WTC11 (cell line): ENCODE results near the gene UCHL3. TPM values are rescaled to one million over a fixed set of nuclear protein-coding genes. Genes with fewer than 3 reads are reported as not detected.

Source experiments
- ATAC-seq: fragments of 200-7000 bp; cut with Tn5 transposase; 2 replicates; pipeline ENCODE4 v1.10.0; 2021; ENCODE audit warnings: mild to moderate bottlenecking, moderate library complexity
- CTCF ChIA-PET: fragments of 300-600 bp; sonication (Branson Sonifier 250); formaldehyde crosslinking; loops from one replicate; lab custom pipeline; 2021; ENCODE audit warnings: antibody characterized with exemption; lab: Charles Lee
- POLR2A ChIA-PET: fragments of 350-600 bp; sonication (Branson Sonifier 250); formaldehyde crosslinking; loops from one replicate; lab custom pipeline; 2021; ENCODE audit warnings: antibody characterized with exemption; lab: Charles Lee
- DNase-seq: peaks from one replicate; pipeline ENCODE4 v3.0.0; 2021; ENCODE audit warnings: low spot score
- H3K27ac Mint-ChIP-seq: 2 replicates; pipeline ENCODE4 v1.8.0; 2021; ENCODE audit warnings: mixed read lengths
- H3K27me3 Mint-ChIP-seq: 2 replicates; pipeline ENCODE4 v1.8.0; 2021; ENCODE audit warnings: low read depth, mild to moderate bottlenecking, moderate library complexity, mixed read lengths
- H3K36me3 Mint-ChIP-seq: 2 replicates; pipeline ENCODE4 v1.8.0; 2021; ENCODE audit warnings: mixed read lengths
- H3K4me1 Mint-ChIP-seq: 2 replicates; pipeline ENCODE4 v1.8.0; 2022; ENCODE audit warnings: mixed read lengths
- H3K4me3 Mint-ChIP-seq: 2 replicates; pipeline ENCODE4 v1.8.0; 2021; ENCODE audit warnings: mild to moderate bottlenecking, moderate library complexity, mixed read lengths
- H3K9me3 Mint-ChIP-seq: 2 replicates; pipeline ENCODE4 v1.8.0; 2021; ENCODE audit warnings: mixed read lengths
- CREB1 ChIP-seq: sonication (generic); formaldehyde crosslinking; IDR thresholded peaks from 2 replicates; pipeline ENCODE4 v1.8.0; 2023; ENCODE audit warnings: mild to moderate bottlenecking, missing genetic modification reagents
- ESRRA ChIP-seq: sonication (generic); formaldehyde crosslinking; IDR thresholded peaks from 2 replicates; pipeline ENCODE4 v1.8.1; 2022; ENCODE audit warnings: mild to moderate bottlenecking, missing genetic modification reagents, borderline replicate concordance
- ETV6 ChIP-seq: sonication (generic); formaldehyde crosslinking; IDR thresholded peaks from 2 replicates; pipeline ENCODE4 v1.8.1; 2022; ENCODE audit warnings: mild to moderate bottlenecking, missing genetic modification reagents
- FOXP1 ChIP-seq: sonication (generic); formaldehyde crosslinking; IDR thresholded peaks from 2 replicates; pipeline ENCODE4 v1.8.0; 2022; ENCODE audit warnings: missing genetic modification reagents, mild to moderate bottlenecking, moderate library complexity, borderline replicate concordance
- NR2C2 ChIP-seq: sonication (generic); formaldehyde crosslinking; IDR thresholded peaks from 2 replicates; pipeline ENCODE4 v1.8.0; 2022; ENCODE audit warnings: mild to moderate bottlenecking, missing genetic modification reagents
- RELA ChIP-seq: sonication (generic); formaldehyde crosslinking; IDR thresholded peaks from 2 replicates; pipeline ENCODE4 v1.8.1; 2022; ENCODE audit warnings: missing genetic modification reagents, mild to moderate bottlenecking, borderline replicate concordance
- SOX15 ChIP-seq: fragments of 250-450 bp; sonication (Bioruptor Pico); IDR thresholded peaks from 2 replicates; pipeline ENCODE4 v1.9.0; 2021; ENCODE audit warnings: mild to moderate bottlenecking
- ZNF232 ChIP-seq: sonication (generic); formaldehyde crosslinking; IDR thresholded peaks from 2 replicates; pipeline ENCODE4 v1.8.0; 2022; ENCODE audit warnings: mild to moderate bottlenecking, missing genetic modification reagents
- ZNF317 ChIP-seq: sonication (generic); formaldehyde crosslinking; IDR thresholded peaks from 2 replicates; pipeline ENCODE4 v1.8.1; 2023; ENCODE audit warnings: low read depth, mild to moderate bottlenecking, moderate library complexity, missing genetic modification reagents, borderline replicate concordance
- total RNA-seq: library from RNA; stranded (reverse); gene quantifications from 3 replicates; pipeline ENCODE4 v1.2.3, GENCODE V29; 2021
- TF ChIP-seq, protein P1 (sequence below): sonication (generic); formaldehyde crosslinking; IDR thresholded peaks from 2 replicates; pipeline ENCODE4 v1.8.1; 2023; ENCODE audit warnings: mild to moderate bottlenecking, missing genetic modification reagents
- TF ChIP-seq, protein P2 (sequence below): sonication (generic); formaldehyde crosslinking; conservative IDR thresholded peaks from 2 replicates; pipeline ENCODE4 v1.8.1; 2023; ENCODE audit warnings: mild to moderate bottlenecking, low read depth, missing genetic modification reagents, moderate library complexity
- TF ChIP-seq, protein P3 (sequence below): sonication (generic); formaldehyde crosslinking; IDR thresholded peaks from 2 replicates; pipeline ENCODE4 v1.8.1; 2023; ENCODE audit warnings: mild to moderate bottlenecking, missing genetic modification reagents, moderate library complexity
- TF ChIP-seq, protein P4 (sequence below): sonication (generic); formaldehyde crosslinking; IDR thresholded peaks from 2 replicates; pipeline ENCODE4 v1.8.1; 2023; ENCODE audit warnings: mild to moderate bottlenecking, missing genetic modification reagents, moderate library complexity
- TF ChIP-seq, protein P5 (sequence below): sonication (generic); formaldehyde crosslinking; IDR thresholded peaks from 2 replicates; pipeline ENCODE4 v1.8.1; 2022; ENCODE audit warnings: mild to moderate bottlenecking, moderate library complexity, missing genetic modification reagents
- TF ChIP-seq, protein P6 (sequence below): sonication (generic); formaldehyde crosslinking; IDR thresholded peaks from 2 replicates; pipeline ENCODE4 v1.8.0; 2022; ENCODE audit warnings: mild to moderate bottlenecking, missing genetic modification reagents

UCHL3 gene
- total RNA-seq, 1 experiment from 2014 or later: 46.9 TPM

DNA sequence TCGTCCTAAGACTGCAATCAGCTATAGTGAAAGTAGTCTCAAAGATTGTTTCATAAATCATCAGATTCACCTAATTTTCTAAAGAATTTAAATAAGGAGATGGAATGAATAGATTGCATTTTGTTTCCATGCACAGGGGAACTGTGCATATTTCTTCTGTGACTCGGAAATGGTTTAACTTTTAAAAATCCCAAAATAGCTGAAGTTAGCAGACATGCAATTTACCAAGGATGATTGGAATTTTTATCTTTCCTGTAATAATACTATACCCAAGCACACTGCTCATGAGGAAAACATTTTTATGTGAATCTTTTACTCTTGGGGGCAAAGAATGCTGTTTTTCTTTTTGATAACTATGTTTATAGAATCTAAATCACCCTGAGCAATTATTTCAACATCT is 71.6 kb downstream of the UCHL3 start:
- ATAC-seq: no peak
- Mint-ChIP-seq H3K4me1 (no peaks in the 10 kb centered on the region), H3K9me3 (peaks cover 8% of the 10 kb centered on the region), H3K27ac (no peak overlapping the region), H3K27me3 (no peaks in the 10 kb centered on the region), H3K36me3 (peaks cover 8% of the 10 kb centered on the region), H3K4me3 (no peak overlapping the region)
- CTCF ChIA-PET: no interaction called here
- no peak for TF ChIP-seq FOXP1 (CRISPR knock-in tag)
- TF ChIP-seq SOX15 (CRISPR knock-in tag): no peak
- TF ChIP-seq CREB1 (CRISPR knock-in tag): no peak
- TF ChIP-seq, protein P1, sequence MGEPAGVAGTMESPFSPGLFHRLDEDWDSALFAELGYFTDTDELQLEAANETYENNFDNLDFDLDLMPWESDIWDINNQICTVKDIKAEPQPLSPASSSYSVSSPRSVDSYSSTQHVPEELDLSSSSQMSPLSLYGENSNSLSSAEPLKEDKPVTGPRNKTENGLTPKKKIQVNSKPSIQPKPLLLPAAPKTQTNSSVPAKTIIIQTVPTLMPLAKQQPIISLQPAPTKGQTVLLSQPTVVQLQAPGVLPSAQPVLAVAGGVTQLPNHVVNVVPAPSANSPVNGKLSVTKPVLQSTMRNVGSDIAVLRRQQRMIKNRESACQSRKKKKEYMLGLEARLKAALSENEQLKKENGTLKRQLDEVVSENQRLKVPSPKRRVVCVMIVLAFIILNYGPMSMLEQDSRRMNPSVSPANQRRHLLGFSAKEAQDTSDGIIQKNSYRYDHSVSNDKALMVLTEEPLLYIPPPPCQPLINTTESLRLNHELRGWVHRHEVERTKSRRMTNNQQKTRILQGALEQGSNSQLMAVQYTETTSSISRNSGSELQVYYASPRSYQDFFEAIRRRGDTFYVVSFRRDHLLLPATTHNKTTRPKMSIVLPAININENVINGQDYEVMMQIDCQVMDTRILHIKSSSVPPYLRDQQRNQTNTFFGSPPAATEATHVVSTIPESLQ (CRISPR knock-in tag): no peak
- no peak for TF ChIP-seq ZNF232
- TF ChIP-seq, protein P2, sequence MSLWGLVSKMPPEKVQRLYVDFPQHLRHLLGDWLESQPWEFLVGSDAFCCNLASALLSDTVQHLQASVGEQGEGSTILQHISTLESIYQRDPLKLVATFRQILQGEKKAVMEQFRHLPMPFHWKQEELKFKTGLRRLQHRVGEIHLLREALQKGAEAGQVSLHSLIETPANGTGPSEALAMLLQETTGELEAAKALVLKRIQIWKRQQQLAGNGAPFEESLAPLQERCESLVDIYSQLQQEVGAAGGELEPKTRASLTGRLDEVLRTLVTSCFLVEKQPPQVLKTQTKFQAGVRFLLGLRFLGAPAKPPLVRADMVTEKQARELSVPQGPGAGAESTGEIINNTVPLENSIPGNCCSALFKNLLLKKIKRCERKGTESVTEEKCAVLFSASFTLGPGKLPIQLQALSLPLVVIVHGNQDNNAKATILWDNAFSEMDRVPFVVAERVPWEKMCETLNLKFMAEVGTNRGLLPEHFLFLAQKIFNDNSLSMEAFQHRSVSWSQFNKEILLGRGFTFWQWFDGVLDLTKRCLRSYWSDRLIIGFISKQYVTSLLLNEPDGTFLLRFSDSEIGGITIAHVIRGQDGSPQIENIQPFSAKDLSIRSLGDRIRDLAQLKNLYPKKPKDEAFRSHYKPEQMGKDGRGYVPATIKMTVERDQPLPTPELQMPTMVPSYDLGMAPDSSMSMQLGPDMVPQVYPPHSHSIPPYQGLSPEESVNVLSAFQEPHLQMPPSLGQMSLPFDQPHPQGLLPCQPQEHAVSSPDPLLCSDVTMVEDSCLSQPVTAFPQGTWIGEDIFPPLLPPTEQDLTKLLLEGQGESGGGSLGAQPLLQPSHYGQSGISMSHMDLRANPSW (CRISPR knock-in tag): no peak
- TF ChIP-seq ETV6 (CRISPR knock-in tag): no peak
- TF ChIP-seq, protein P3, sequence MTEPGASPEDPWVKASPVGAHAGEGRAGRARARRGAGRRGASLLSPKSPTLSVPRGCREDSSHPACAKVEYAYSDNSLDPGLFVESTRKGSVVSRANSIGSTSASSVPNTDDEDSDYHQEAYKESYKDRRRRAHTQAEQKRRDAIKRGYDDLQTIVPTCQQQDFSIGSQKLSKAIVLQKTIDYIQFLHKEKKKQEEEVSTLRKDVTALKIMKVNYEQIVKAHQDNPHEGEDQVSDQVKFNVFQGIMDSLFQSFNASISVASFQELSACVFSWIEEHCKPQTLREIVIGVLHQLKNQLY (CRISPR knock-in tag): no peak
- DNase-seq: no peak
- POLR2A ChIA-PET: no interaction called here

DNA sequence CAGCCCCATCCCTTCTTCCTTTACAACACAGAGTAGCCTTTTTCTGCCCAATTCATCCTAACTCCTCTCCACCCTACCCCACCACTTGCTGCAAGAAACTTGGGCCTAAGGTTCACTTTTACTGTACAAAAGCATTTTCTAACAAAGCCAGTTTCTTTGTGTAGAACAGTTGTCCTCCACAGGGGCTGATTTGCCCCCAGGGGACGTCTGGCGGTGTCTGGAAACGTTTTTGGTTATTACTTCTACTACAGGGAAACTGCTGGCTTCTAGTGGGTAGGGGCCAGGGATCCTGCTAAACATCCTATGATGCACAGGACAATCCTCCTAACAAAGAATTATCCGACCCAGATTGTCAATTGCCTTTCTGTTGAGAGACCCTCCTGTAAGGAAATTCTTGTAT is 79.2 kb downstream of the UCHL3 start:
- CTCF ChIA-PET: no interaction called here

More for the DNA sequence above, 79.2 kb downstream of the UCHL3 start:
- H3K9me3 Mint-ChIP-seq: peaks cover 9% of the 10 kb centered on the region
- no peak for DNase-seq
- H3K27me3 Mint-ChIP-seq: no peaks in the 10 kb centered on the region
- H3K4me1 Mint-ChIP-seq: peaks cover 6% of the 10 kb centered on the region; the same call in 1 of the 2 replicates
- no peak for ATAC-seq
- no peak overlapping the region for H3K4me3 Mint-ChIP-seq
- POLR2A ChIA-PET: no interaction called here
- peaks cover 14% of the 10 kb centered on the region for H3K36me3 Mint-ChIP-seq
- TF ChIP-seq ZNF317 (CRISPR knock-in tag) (no peak), NR2C2 (no peak), RELA (CRISPR knock-in tag) (no peak), ESRRA (no peak)
- TF ChIP-seq, protein P4, sequence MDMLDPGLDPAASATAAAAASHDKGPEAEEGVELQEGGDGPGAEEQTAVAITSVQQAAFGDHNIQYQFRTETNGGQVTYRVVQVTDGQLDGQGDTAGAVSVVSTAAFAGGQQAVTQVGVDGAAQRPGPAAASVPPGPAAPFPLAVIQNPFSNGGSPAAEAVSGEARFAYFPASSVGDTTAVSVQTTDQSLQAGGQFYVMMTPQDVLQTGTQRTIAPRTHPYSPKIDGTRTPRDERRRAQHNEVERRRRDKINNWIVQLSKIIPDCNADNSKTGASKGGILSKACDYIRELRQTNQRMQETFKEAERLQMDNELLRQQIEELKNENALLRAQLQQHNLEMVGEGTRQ (CRISPR knock-in tag): no peak
- TF ChIP-seq, protein P5, sequence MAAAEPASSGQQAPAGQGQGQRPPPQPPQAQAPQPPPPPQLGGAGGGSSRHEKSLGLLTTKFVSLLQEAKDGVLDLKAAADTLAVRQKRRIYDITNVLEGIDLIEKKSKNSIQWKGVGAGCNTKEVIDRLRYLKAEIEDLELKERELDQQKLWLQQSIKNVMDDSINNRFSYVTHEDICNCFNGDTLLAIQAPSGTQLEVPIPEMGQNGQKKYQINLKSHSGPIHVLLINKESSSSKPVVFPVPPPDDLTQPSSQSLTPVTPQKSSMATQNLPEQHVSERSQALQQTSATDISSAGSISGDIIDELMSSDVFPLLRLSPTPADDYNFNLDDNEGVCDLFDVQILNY (CRISPR knock-in tag): no peak
- TF ChIP-seq, protein P3 (CRISPR knock-in tag): no peak
- TF ChIP-seq, protein P6, sequence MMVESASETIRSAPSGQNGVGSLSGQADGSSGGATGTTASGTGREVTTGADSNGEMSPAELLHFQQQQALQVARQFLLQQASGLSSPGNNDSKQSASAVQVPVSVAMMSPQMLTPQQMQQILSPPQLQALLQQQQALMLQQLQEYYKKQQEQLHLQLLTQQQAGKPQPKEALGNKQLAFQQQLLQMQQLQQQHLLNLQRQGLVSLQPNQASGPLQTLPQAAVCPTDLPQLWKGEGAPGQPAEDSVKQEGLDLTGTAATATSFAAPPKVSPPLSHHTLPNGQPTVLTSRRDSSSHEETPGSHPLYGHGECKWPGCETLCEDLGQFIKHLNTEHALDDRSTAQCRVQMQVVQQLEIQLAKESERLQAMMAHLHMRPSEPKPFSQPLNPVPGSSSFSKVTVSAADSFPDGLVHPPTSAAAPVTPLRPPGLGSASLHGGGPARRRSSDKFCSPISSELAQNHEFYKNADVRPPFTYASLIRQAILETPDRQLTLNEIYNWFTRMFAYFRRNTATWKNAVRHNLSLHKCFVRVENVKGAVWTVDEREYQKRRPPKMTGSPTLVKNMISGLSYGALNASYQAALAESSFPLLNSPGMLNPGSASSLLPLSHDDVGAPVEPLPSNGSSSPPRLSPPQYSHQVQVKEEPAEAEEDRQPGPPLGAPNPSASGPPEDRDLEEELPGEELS: no peak
- H3K27ac Mint-ChIP-seq: no peak overlapping the region
